GM18520 (cell line): ENCODE data around the gene MAGI2.

Experiments
- ATAC-seq: cut with Tn5 transposase; IDR thresholded peaks from one replicate; pipeline ENCODE4 v1.9.1; 2021; ENCODE audit not compliant: unreplicated experiment

Gene MAGI2

DNA sequence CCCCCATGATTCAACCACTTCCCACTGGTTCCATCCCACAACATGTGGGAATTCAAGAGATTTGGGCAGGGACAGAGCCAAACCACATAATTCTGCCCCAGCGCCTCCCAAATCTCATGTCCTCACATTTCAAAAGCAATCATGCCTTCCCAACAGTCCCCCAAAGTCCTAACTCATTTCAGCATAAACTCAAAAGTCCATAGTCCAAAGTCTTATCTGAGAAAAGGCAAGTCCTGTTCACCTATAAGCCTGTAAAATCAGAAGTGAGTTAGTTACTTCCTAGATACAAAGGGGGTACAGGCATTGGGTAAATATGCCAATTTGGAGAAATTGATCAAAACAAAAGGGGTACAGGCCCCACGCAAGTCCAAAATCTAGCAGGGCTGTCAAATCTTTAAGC is 272.9 kb downstream of the MAGI2 start:
- no peak for ATAC-seq

DNA sequence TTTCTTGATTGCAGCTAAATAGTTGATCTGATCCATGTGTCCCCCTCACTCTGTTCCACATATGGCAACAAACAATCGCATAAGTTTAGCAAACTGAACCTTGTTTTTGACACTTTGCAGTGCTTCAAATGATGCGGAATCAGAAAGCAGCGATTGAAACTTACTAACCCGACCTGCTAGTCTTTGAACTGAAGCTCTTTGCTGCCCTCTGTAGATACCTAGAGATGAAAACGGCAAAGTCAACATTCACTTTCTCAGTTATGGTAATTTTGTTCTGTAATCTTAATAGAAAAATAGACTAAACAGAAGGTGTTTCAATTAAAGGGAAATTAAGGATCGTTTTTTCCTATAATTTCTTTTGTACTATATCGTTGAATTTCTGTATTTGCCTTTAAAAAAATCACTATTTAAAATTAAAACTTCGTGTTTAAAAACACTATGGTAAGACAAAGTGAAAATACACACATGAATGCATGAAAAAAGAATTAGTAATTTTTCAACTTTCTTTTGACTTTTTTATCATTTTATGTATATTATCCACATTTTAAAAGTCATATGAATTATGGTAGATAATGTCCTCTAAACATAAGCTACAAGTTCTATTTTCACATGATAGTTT is 276.5 kb downstream of the MAGI2 start:
- peak; percentile 48 for ATAC-seq

DNA sequence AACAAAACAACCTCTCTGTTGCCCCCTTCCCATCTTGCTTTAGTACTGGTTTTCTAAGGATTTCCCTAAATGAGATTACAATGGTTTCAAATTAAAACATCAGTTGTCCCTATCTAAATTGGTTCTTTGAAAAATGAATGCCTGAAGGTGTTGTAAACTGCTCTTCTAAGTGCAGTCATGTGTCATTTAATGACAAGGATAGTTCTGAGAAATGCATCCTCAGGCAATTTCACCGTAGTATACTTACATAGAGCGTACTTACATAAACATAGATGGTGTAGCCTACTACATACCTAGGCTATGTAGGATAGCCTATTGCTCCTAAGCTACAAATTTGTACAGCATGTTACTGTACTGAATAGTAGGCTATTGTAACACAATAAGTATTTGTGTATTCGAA is 278.1 kb downstream of the MAGI2 start:
- no peak for ATAC-seq

DNA sequence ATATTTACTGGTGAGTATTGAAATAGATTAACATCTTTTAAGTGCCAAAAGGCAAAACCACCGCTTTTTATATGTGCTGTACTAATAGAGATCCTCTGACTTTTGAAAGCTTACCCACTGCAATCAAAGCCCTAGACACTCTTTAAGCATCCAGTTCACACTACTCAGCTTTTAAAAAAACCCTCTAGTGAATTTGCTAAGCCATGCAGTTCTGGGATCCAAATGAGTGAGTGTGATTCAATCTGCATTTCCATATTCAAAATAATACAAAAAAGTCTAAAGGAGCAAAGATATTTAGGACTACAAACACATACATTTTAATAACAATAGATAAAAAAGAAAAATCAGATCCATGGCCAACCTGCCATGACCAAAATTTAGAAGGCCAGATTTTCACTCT is 288.2 kb downstream of the MAGI2 start:
- ATAC-seq: no peak

DNA sequence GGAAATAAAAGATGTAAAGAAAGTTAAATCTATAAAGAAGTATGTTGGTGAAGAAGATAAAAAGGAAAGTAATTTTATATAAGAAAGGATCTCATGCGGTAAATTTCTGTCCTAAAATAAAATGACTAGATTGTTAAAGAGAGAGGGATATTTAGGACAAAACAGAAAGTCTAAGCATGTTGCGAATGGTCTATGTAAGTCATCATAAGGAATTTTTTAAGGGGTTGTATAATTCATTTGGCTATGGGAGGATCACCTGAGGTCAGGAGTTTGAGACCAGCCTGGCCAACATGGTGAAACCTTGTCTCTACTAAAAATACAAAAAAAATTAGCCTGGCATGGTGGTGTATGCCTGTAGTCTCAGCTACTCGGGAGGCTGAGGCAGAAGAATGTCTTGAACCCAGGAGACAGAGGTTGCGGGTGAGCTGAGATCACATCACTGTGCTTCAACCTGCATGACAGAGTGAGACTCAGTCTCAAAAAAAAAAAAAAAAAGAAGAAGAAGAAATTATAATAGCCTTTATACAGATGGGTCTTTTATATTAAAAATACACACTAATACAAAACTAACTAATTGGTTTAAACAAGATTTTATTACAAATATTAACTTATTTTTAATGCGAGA is 294.3 kb downstream of the MAGI2 start:
- ATAC-seq: no peak

DNA sequence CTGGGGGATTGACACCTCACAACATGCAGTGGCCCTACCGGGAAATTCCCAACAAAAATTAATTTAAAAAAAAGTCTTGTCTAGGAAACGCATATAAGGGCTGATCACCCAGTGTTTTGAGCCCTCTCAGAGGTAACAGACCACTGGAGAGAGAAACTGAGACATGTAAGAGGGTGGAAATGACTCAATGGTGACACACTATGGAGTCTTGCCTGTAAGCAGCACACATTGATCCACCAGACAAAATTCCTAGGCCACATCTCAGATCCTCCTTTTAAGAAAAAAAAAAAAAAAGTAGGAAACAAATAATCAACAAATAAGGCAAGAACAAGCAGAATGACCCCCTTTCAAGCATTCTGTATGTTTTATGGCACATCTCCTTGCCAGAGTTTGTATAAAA is 296.2 kb downstream of the MAGI2 start:
- ATAC-seq: no peak

DNA sequence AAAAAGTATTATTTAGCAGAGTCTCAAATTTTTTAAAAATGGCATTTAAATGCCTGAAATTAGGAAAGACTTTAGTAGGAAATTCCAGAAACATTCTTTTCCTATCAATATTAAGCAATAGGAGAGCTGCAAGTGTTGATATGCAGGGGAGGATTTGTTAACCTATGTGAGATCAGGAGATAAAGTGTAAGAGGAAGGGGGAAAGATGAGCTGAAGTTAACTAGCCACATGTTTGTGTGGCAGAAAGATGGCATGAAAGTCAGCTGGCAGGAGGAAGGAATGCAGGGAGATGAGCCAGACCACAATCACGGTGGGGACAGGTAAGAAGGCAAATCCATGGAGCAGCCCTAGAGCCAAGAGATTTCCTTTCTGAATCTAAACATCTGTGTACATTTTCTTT is 303.6 kb downstream of the MAGI2 start:
- ATAC-seq: no peak

DNA sequence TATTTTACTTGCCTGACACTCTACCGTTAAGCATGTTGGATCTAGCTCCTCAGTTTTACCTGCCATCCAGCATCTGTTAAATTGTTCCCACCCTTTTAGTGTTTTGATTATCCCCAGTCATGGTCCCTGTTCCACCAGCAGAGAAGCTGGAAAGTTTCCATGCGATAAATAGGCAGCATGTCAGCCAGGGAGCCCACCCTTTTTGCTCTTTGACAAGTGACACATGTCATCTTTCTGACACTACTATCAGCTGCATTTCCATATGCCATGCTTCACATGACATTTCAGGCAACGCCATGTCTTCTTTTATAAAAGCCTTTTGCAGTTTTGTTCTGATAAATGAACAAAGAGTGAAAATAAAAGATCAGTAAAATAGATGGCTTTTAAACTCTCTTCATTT is 310.8 kb downstream of the MAGI2 start:
- no peak for ATAC-seq

DNA sequence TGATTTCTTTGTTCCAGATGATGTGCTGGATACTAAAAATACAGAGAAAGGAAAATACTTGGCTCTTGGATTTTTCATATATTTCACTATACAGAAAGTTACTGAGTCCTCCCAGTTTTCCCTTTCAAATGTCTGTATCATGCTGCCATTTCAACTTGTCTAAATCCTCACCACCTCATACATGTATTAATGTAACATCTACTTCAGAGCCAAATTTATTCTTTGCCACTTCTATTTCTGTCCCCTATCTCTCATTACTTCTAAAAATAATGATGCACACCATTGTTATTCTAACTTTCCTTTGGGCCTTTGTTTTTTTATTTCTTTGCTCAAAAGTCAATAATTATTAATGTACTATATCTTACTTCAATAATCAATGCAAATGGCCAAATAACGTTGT is 312.2 kb downstream of the MAGI2 start:
- ATAC-seq: no peak

DNA sequence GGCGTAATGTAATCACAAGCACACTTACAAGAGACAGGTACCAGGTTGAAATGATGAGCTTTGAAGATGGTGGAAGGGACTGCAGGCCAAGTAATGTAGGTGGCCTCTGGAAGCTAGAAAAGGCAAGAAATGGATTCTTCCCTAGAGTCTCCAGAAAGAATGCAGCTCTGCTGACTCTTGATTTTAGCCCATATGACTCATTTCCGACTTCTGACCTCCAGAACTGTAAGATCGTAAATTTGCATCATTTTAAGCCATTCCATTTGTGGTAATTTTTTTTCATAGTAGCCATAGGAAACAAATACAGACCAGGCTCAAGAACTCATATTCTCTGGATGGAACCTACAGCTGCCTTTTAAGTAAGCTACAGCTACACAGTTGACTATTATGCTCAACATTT is 315.5 kb downstream of the MAGI2 start:
- no peak for ATAC-seq

DNA sequence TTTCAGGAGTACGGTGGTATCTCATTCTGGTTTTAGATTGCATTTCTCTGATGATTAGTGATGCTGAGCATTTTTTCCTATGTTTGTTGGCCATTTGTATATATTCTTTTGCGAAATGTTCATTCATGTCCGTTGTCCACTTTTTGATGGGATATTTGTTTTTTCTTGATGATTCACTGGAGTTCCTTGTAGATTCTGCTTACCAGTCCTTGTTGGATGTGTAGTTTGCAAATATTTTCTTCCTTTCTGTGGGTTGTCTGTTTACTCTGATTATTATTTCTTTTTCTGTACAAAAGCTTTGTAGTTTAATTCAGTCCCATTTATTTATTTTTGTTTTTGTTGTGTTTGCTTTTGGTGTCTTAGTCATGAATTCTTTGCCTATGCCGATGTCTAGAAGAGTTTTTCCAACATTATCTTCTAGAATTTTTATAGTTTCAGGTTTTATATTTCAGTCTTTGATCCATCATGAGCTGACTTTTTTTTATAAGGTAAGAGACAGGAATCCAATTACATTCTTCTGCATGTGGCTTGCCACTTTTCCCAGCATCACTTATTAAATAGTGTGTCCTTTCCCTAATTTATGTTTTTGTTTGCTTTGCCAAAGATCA is 320.5 kb downstream of the MAGI2 start:
- ATAC-seq: no peak

DNA sequence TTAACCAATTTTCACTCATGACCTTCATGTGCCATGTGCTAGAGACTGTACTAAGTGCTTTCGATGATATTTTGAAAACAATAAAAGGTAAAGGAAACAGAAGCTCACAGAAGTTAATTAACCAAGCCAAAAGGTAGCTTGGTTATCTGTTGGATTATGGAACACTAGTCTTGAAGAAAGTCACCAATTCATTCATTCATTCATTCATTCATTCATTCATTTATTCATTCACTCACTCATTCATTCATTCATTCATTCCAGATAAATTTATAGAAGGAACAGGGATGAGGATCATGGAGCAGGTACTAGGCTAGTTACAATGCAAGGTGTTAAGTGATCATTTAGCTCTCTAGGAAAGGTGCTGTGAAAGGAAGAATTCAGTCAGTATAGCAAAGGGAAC is 322.8 kb downstream of the MAGI2 start:
- no peak for ATAC-seq

DNA sequence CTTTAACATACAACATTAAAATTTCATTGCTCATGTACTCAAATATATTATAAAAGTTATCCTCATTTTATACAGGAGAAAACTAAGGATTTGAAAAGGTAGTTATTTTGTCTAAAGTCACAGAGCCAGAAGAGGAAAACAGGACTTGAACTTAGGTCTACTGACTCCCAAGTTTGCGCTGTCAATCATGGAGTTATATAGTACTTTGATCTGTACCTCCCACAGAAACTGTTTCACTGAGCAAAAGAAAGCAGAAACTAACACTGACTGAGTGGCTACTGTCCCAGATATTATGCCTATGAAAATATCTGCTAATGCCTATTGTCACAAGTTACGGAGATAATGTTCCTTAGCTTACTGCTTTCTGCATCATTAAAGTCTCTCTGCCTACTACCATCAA is 329.1 kb downstream of the MAGI2 start:
- no peak for ATAC-seq

DNA sequence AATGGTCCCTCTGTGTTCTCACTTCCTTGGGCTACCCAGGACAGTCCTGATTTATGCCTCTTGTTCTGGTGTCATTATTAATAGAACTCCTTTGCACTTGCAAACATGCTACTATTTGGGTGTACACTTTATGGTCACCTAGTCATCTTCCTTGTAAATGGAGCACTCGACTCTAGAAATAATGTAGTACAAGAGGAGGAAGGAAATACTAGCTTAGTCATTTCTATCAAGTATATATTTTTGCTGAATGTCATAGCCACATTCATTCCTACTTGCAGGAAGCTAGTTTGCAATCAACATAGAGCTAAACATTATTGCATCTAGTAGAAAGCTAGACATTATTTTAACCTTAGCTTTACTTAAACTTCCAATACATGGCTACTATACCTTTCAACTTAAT is 335.3 kb downstream of the MAGI2 start:
- ATAC-seq: no peak

DNA sequence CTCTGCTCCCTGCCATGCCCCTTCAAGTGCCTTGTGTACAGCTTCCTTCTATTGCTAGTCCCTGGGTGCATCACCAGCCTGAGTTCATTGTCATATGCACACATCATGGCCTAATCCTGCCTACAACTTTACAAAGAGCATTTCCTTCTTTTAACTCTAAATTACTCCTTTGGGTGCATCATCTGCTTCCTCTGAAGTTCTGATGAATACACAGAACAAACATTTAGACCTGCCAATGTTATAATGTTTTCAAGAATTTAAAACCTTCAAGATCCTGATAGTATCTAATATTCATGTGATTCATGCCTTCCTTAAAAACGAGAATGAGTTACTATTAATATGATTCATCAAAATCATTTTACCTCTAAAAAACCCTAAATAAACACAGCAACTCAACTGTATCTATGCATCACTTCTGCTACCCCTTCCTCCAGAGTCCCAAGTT is 357.1 kb downstream of the MAGI2 start:
- no peak for ATAC-seq

DNA sequence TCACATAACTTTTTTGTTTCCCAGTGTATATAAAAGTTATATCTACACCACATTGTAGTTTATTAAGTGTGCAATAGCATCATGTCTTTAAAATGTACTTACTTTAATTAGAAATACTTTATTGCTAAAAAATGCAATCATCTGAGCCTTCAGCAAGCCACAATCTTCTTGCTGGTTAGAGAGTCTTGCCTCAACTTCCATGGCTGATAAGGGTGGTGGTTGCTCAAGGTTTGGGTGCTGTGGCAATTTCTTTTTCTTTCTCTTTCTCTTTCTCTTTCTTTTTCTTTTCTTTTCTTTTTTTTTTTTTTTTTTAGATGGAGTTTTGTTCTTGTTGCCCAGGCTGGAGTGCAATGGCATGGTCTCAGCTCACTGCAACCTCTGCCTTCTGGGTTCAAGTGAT is 360.0 kb downstream of the MAGI2 start:
- ATAC-seq: no peak

DNA sequence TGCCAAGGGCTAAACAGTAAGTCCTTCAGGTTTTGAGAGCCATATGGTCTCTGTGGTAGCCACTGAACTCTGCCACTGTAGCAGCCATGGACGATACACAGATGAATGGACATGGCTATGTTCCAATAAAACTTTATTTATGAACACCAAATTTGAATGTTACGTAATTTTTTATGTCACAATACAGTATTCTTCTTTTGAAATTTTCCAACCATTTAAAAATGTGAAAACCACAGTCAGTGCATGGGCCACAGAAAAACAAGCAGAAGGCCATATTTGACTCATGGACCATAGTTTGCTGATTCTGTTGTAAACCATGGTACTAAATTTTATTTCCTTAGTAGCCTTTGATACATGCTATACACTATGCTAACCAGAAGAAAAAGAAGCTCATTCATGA is 361.8 kb downstream of the MAGI2 start:
- ATAC-seq: no peak

DNA sequence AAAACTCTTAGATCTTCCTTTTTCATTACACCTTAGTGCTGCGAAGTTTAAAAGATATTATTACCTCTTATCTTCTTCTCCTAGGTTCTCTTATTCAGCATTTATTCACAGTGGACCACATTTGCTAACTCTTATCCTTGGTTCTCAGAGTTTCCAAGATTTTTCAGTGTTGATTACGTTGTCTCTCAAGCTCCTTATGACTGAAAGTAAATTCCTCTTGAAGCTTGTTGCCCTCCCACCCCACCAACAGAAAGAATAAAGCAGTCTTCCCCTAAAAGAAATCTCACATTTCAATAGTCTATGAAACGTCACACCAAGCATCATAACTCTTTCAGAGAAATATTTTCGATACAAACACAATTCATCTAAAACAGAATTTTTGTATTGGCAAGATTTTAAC is 362.5 kb downstream of the MAGI2 start:
- ATAC-seq: no peak

DNA sequence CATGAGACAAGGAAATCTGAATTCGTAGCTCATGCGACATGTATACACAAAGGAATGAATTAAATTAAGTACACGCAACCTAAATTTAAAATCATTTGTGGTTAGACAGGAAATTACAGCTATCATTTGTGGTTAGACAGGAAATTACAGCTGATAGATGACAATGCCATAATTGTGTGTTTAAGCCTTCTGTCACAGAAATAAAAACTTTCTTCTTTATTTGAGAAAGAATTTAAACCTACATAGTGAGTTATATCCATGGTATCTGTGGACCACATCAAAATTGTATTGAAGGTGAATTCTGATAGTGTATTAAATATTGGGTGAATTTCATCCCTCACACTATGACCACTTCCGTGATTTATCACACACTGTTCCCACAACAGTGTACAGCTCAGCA is 362.9 kb downstream of the MAGI2 start:
- no peak for ATAC-seq

DNA sequence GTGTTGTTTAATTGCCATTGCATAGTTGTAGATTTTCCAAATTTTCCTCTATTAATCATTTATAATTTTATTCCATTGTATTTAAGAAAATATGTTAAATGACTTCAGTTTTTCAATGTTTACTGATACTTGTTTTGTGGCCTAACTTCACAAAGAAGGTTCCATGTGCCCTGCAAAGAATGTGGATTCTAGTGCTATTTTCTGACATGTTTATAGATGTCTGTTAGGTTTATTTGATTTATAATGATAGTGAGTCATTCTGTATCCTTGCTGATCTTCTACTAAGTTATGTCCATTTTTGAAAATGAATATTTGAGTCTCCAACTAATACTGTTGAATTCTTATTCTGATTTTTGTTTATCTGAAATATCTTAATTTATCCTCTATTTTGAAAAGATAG is 369.0 kb downstream of the MAGI2 start:
- ATAC-seq: no peak

DNA sequence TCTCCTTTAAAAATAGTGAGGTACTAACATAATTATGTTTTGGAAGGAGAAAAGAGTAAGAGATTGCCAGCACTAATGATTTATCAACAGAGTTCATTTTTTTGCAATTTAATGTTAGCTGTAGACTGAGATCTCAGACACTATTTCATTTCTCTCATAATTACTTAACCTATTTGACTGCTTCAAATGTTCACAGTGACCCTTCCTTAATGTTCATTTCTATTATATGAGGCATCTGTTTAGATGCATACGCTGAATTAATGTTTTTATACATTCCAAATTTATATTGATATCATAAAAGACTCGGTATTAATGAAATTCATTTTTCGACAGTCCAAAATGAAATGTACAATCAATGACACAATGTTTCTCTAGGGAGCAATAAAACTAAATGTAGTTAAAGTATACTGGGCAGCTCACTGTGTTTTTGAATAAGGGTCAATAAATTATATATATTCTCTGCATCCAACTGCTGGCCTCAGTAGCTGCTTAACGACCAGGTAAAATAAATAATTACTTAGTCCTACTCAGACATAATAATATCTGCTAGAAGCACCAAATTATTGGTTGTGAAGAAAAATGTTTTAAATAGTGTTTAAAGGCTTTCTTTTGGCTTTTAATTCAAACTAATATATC is 373.4 kb downstream of the MAGI2 start:
- ATAC-seq: no peak

DNA sequence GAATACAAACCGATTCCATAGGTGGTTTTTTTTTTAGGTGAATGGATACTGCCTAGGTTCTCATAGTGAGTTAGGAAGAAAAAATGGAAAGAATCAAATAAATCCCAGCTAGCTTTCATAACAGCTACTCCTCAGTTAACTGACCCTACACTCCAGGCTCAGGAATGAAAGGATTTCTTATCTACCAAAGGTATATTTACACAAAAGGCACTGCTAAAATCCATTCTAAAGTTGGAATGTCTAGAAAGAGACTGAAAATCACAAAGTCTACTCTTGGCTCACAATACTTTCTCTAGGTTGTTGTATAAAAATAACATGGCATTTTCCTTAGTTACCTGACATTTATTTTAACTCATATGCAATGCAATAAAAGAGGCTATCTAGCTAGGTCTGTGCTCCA is 375.2 kb downstream of the MAGI2 start:
- no peak for ATAC-seq
